Cerebellar cortex (tissue), 1 donor: Measurements from ENCODE around the gene SEPTIN3.

Experiments
- DNase-seq: peaks from one replicate; pipeline ENCODE4 v3.0.0-alpha.2; 2015; ENCODE audit warnings: low spot score

SEPTIN3 gene

GRCh38 chr22:41976961-41977566, 7.8 kb downstream of the SEPTIN3 start:
- peak; percentile 32 for DNase-seq

DNA sequence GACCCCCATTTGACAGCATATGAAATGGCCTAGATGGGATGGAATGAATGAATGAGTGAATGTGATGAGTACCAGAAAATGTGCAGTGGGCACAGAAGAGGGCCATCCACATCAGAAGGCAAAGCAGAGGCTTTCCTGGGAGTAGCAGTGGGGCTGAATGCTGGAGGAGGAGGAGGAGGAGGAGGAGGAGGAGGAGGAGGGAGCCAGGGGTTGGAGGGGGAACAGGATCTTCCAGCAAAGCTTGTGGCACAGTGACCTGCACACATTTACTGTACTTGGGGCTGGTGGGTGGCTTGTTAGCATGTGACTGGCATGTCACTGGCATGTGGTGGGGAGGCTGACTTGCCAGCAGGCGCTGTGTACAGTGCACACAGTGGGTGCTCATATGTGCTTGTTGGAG, 9.5 kb downstream of the SEPTIN3 start:
- DNase-seq = no peak

GRCh38 chr22:41979423-41980250, 10.4 kb downstream of the SEPTIN3 start:
- peak; percentile 63 for DNase-seq

GRCh38 chr22:41982865-41983264, 13.6 kb downstream of the SEPTIN3 start:
- DNase-seq = no peak

- DNase-seq = no peak
These were observed 14.5 kb downstream of the SEPTIN3 start for GRCh38 chr22:41983513-41984405.

GRCh38 chr22:41987276-41987675, 18.0 kb downstream of the SEPTIN3 start:
- DNase-seq = no peak

DNA sequence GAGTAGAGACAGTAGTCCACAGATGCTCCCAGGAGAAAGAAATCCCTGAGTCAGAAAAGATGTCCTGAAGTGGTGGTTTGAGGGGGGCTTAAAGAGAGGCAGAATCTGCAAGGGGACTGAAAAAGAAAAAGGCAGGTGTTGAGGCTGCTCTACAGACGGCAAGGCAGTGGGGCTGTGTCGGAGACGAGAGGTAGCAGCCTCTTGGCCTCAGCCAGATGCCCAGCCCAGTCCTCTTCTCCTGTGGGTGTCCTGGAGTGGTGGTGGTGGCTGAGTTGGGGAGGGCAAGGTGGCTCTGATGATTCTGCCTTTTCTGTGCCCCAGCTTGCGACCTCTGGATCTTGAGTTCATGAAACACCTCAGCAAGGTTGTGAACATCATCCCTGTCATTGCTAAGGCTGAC, 20.0 kb downstream of the SEPTIN3 start:
- no peak for DNase-seq

- DNase-seq = no peak
These were observed 21.9 kb downstream of the SEPTIN3 start for GRCh38 chr22:41991111-41991510.

DNA sequence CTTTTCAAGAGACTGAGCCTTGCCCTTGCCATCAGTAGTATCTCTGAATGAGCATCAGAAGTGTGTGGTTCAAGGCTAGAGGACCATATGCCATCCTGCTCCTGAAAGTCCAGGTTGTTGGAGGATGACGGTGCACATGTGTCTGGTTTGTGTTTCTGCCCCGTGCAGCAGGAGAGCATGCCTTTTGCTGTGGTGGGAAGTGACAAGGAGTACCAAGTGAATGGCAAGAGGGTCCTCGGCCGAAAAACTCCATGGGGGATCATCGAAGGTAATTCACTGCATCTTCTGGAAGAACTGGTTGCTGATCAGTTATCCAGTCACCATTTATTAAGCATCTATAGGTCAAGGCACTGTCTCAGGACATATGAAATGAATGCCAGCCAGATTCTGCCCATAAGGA, 23.3 kb downstream of the SEPTIN3 start:
- DNase-seq = no peak

DNA sequence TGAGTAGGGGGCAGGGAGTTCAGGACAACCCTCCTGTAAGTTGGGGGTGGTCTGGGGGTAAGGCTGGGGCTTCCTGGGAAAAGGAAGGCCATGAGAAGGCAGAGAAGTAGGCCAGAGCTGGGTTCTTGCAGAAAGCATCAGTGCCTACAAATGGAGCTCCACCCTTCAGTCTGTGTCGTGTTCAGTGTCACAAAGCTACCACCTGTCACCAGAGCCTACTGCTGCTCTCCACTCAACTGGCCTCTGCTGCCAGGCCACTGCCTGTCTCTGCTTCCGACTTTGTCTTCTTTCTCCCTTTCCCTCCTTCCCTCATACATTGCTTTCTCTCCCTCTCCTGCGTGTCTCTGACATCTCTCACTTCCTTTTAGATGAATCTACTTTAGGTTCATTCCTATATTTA, 26.0 kb downstream of the SEPTIN3 start:
- DNase-seq = no peak

DNA sequence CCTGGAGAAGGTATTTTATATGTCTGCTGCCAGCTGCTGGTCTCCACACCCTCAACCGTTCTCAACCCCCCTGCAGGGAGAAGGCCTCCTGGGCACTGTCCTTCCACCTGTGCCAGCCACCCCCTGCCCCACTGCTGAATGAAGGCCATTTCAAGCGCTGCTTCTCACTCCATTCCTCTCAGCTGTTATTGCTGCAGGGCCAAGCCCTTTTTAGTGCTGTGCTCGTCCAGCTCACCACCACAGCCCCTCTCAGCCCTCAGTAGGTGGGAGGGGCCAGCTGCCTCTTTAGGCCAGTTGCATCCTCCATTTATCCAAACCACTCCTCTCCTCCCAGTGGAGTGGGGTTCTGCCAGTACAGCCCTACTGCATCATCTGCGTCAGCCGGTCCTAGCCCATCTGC, 27.6 kb downstream of the SEPTIN3 start:
- no peak for DNase-seq

DNA sequence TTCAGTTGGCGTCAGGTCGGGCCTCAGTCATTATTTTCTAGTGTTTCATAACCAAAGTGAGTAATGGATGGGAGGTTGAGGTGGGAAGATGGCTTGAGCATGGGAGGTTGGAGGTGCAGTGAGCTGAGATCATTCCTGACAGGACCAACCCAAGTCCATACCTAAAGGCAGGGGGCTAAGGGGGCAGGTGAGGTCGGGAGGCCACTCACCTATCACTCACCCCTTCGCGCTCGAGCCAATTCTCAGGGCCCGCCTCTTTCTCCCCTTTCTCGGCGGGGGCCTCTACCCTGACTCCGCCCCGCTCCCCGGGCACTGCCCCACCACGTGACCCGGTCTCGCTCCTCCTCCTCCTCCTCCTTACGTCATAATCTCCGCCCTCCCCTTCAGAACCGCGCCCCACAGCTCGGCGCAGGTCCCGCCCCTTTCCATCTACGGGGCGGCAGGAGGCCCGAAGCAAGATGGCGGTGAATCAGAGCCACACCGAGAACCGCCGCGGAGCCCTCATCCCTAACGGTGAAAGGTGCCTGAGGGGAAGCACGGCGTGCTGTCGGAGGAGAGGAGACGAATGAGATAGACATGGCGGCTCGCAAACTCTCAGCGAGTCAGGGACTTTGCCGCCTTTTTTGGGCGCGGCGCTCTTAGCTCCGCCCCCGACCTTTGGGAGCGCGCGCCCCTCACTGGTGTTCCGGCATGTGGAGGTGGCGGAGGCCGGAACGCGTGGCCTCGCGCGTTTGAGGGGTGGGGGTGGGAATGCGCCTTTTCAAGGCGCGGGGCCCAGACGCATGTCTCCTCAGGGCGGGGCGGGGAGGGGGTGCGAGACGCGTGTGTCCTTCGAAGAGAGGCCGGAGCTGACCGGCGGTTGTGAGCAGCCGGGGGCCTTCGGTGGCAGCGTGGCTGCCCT, 29.4 kb downstream of the SEPTIN3 start, which contains the start of gene WBP2NL:
Gene WBP2NL, plus strand, starts transcription at position 428 of the 901 bp plus-strand sequence. Its CDS starts 31 bp downstream, at position 459.
- DNase-seq = peak; percentile 74

- DNase-seq = no peak
These were observed 31.2 kb downstream of the SEPTIN3 start for GRCh38 chr22:42000466-42000865.

DNA sequence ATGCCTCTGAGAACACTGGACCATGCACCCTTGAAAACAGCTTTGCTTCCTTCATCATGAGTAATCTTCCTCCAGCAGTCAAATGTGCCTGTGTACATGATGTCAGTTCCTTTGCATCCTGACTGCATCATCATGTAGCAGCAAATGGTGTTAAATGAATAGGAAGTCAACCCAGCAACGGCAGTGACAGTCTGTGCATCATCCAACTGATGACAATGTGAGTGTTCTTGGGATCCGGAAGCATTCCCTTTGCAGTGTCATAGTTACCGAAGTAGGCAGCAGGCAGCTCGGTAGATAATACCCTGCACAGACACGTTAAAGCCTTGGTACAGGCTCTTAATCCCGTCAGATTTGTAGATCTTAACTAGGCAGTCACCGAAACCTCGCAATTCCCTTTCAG, 31.9 kb downstream of the SEPTIN3 start:
- no peak for DNase-seq

GRCh38 chr22:42001706-42002105, 32.5 kb downstream of the SEPTIN3 start:
- DNase-seq = no peak

DNA sequence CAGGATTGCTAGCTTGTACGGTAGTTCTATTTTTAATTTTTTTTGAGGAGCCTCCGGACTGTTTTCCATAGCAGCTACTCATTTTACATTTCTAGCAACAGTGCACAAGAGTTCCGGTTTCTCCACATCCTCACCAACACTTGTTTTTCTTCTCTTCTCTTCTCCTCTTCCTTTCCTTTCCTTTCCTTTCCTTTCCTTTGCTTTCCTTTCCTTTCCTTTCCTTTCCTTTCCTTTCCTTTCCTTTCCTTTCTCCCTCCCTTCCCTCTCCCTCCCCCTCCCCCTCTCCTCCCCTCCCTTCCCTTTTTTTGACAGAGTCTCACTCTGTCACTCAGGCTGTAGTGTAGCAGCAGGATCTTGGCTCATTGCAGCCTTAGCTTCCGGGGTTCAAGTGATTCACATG, 38.7 kb downstream of the SEPTIN3 start:
- DNase-seq = no peak

GRCh38 chr22:42010778-42011177, 41.5 kb downstream of the SEPTIN3 start:
- DNase-seq = no peak

DNA sequence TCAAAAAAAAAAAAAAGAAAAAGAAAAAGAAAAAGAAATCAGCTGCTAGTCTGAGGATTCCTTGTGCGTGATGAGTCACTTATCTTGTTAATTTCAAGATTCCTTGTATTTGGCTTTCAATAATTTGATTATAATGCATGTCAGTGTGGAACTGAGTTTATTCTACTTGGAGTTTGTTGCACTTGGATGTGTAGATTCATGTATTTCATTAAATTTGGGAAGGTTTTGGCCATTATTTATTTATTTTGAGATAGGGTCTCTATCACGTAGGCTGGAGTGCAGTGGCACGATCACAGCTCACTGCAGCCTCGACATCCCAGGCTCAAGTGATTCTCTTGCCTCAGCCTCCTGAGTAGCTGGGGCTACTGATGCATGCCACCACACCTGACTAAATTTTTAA, 44.1 kb downstream of the SEPTIN3 start:
- DNase-seq = no peak

DNA sequence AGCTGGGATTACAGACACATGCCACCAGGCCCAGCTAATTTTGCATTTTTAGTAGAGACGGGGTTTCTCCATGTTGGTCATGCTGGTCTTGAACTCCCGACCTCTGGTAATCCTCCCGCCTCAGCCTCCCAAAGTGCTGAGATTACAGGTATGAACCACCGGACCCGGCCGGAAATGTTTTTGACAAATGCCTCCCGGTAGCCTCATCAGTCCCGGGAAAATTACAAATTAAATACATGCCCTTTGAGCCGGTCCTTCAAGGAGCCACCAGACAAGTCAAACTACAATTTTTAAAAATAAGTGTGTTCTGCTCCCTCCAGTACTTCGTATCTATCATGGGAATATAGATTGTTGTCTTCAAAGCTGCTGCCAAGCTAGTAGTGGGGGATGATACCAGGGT, 46.9 kb downstream of the SEPTIN3 start:
- no peak for DNase-seq

- no peak for DNase-seq
These were observed 49.0 kb downstream of the SEPTIN3 start for GRCh38 chr22:42018224-42018623.
